Hepatocyte (in vitro differentiated cells): ENCODE measurements around the gene LSS. TPM values are rescaled to one million over a fixed set of nuclear protein-coding genes. Genes with fewer than 3 reads are reported as not detected.

Experiments used
- DNase-seq: peaks from one replicate; pipeline ENCODE4 v3.0.0-alpha.2; 2016; ENCODE audit warnings: low spot score
- H2AFZ ChIP-seq: fragments of 200-600 bp; sonication (generic); 2 replicates; pipeline ENCODE4 v1.6.0; 2016; ENCODE audit warnings: antibody characterized with exemption, mild to moderate bottlenecking
- H3K27ac ChIP-seq: fragments of 200-600 bp; sonication (generic); 2 replicates; pipeline ENCODE4 v1.5.1; 2016; ENCODE audit warnings: mild to moderate bottlenecking
- H3K27me3 ChIP-seq: fragments of 200-600 bp; sonication (generic); 2 replicates; pipeline ENCODE4 v1.6.1; 2016
- H3K36me3 ChIP-seq: fragments of 200-600 bp; sonication (generic); replicated peaks from 2 replicates; pipeline ENCODE4 v1.5.1; 2016; ENCODE audit warnings: low read depth; ENCODE audit not compliant: insufficient read depth
- H3K4me1 ChIP-seq: fragments of 200-600 bp; sonication (generic); 2 replicates; pipeline ENCODE4 v1.5.1; 2016; ENCODE audit warnings: mild to moderate bottlenecking, moderate library complexity; ENCODE audit not compliant: insufficient read depth
- H3K4me2 ChIP-seq: fragments of 200-600 bp; sonication (generic); 2 replicates; pipeline ENCODE4 v1.6.0; 2016
- H3K4me3 ChIP-seq: fragments of 200-600 bp; sonication (generic); 2 replicates; pipeline ENCODE4 v1.5.1; 2016; ENCODE audit warnings: mild to moderate bottlenecking
- H3K79me2 ChIP-seq: fragments of 200-600 bp; sonication (generic); 2 replicates; pipeline ENCODE4 v1.6.0; 2017; ENCODE audit warnings: mild to moderate bottlenecking
- H3K9me2 ChIP-seq: fragments of 200-600 bp; sonication (generic); replicated peaks from 2 replicates; pipeline ENCODE4 v1.6.0; 2017; ENCODE audit warnings: mild to moderate bottlenecking; ENCODE audit not compliant: insufficient read depth
- H3K9me3 ChIP-seq: fragments of 200-600 bp; sonication (generic); 2 replicates; pipeline ENCODE4 v1.5.1; 2016; ENCODE audit warnings: low read depth, mild to moderate bottlenecking
- H4K20me1 ChIP-seq: fragments of 200-600 bp; sonication (generic); 2 replicates; pipeline ENCODE4 v1.6.0; 2016; ENCODE audit warnings: mild to moderate bottlenecking; ENCODE audit not compliant: insufficient read depth, poor library complexity, severe bottlenecking
- CTCF ChIP-seq: fragments of 200-600 bp; sonication (generic); IDR thresholded peaks from 2 replicates; pipeline ENCODE4 v1.5.1; 2016; ENCODE audit warnings: antibody characterized with exemption, mild to moderate bottlenecking; ENCODE audit not compliant: poor library complexity
- EZH2 ChIP-seq: fragments of 200-600 bp; sonication (generic); IDR thresholded peaks from 2 replicates; pipeline ENCODE4 v1.6.1; 2016; ENCODE audit warnings: antibody characterized with exemption, mild to moderate bottlenecking, borderline replicate concordance
- EZH2phosphoT487 ChIP-seq: fragments of 200-600 bp; sonication (generic); IDR thresholded peaks from one replicate; pipeline ENCODE4 v1.6.1; 2018; ENCODE audit warnings: antibody characterized with exemption, mild to moderate bottlenecking, low read depth, moderate library complexity; ENCODE audit not compliant: unreplicated experiment, severe bottlenecking
- WGBS: methylation state at CpG from one replicate; pipeline ENCODE4 v1.1.6; 2016; ENCODE audit warnings: low lambda C conversion rate; ENCODE audit errors: missing lambda C conversion rate; 5-methylcytosine and 5-hydroxymethylcytosine counted together
- polyA plus RNA-seq: library from polyadenylated mRNA; unstranded; fragments of >200 nt; fragmentation: Nextera tagmentation; extraction: Ambion mirVana; gene quantifications from 2 replicates; pipeline ENCODE4 v1.2.1, GENCODE V29; 2016
- total RNA-seq: library from RNA; depleted of rRNA; stranded (reverse); fragments of >200 nt; gene quantifications from 2 replicates; pipeline ENCODE4 v1.2.3, GENCODE V29; 2014

The LSS gene
- total and polyA plus RNA-seq, 2 experiments from 2014 or later = 131 to 146 TPM

DNA sequence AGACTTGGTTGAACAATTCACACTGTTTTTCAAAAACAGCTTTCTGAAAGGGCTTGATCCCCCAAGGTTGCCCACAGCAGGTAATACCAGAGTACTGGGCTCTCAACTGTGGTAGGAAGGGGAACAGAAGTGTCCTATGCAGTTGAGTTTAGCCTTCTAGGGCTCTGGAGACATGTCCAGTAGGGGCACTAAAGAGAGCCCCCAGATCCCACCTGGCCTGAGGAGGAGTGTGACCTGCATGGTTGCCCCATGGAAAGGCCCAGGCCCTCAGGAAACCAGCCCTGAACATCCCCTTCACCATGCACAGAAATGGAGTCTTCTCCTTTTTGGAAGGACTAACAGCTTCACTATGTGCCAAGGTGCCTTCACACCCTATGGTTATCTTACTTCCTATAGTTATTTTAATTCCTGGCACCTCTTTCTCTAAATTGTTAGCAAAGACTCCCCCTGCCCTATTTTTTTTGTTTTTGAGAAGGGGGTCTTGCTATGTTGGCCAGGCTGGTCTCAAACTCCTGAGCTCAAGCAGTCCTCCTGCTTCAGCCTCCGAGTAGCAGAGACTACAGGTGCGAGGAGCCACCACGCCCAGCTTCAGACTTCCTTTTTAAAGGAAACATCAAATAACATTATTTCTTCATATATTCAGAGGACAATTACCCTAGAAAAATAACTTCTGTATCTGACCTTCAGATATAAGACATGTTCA is 16.8 kb upstream of the LSS start:
- DNase-seq = no peak

GRCh38 chr21:46244602-46245001 is 16.0 kb upstream of the LSS start:
- H3K4me3 ChIP-seq = no peak overlapping the region
- DNase-seq = no peak
- H3K79me2 ChIP-seq = no peaks in the 10 kb centered on the region
- H2AFZ ChIP-seq = no peak overlapping the region
- no peaks in the 10 kb centered on the region for H3K4me1 ChIP-seq
- no peaks in the 10 kb centered on the region for H3K9me3 ChIP-seq
- no peaks in the 10 kb centered on the region for H3K36me3 ChIP-seq
- no peaks in the 10 kb centered on the region for H4K20me1 ChIP-seq
- no peaks in the 10 kb centered on the region for H3K27me3 ChIP-seq
- H3K4me2 ChIP-seq = no peak overlapping the region
- no peak overlapping the region for H3K27ac ChIP-seq
- H3K9me2 ChIP-seq = no peaks in the 10 kb centered on the region
- 97% methylated on average over 8 of the region's 8 CpGs for WGBS
- TF ChIP-seq EZH2phosphoT487 (no peak), CTCF (no peak)

More for the DNA sequence above, 16.8 kb upstream of the LSS start:
- Histone ChIP-seq H3K9me3 (no peaks in the 10 kb centered on the region), H3K36me3 (no peaks in the 10 kb centered on the region), H3K9me2 (no peaks in the 10 kb centered on the region), H3K4me1 (no peaks in the 10 kb centered on the region), H3K27ac (no peak overlapping the region), H3K27me3 (no peaks in the 10 kb centered on the region), H3K4me2 (no peak overlapping the region), H3K79me2 (no peaks in the 10 kb centered on the region), H4K20me1 (no peaks in the 10 kb centered on the region), H3K4me3 (no peak overlapping the region), H2AFZ (no peak overlapping the region)
- 100% methylated on average over 3 of the region's 3 CpGs for WGBS
- TF ChIP-seq EZH2phosphoT487 = no peak
- no peak for TF ChIP-seq CTCF
- TF ChIP-seq EZH2 = no peak

DNA sequence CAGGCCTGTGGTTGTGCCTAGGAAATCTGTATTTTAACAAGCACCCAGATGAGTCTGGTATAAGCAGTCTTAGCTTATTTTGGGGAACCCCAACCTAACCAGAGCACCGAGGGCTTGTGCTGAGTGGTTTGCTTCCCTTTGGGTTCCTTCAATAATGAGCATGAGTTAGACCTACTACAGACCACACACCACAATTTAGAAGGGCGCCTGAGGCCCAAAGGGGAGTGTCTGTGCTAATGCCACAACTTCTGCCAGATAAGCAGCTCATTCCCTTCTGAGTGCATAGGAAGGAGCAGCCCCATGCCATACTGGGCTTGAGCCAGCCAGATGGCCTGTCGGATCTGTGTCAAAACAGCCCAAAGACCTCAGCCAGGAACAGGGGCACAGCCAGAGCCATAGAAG is 15.4 kb upstream of the LSS start:
- no peaks in the 10 kb centered on the region for H3K9me3 ChIP-seq
- H3K36me3 ChIP-seq = no peaks in the 10 kb centered on the region
- TF ChIP-seq CTCF = no peak
- no peak for TF ChIP-seq EZH2phosphoT487
- no peak for TF ChIP-seq EZH2
- H2AFZ ChIP-seq = no peak overlapping the region
- no peaks in the 10 kb centered on the region for H4K20me1 ChIP-seq
- no peak overlapping the region for H3K27ac ChIP-seq
- no peaks in the 10 kb centered on the region for H3K9me2 ChIP-seq
- H3K79me2 ChIP-seq = no peaks in the 10 kb centered on the region
- DNase-seq = no peak
- no peak overlapping the region for H3K4me2 ChIP-seq
- H3K4me3 ChIP-seq = no peak overlapping the region
- H3K27me3 ChIP-seq = no peaks in the 10 kb centered on the region
- H3K4me1 ChIP-seq = no peaks in the 10 kb centered on the region
- WGBS = 97% methylated on average over 3 of the region's 3 CpGs
